ENCODE data around the gene LIPT2. TPM values are rescaled to one million over a fixed set of nuclear protein-coding genes. Genes with fewer than 3 reads are reported as not detected.

LIPT2 gene
- 3.9 and 11.3 TPM in 2 replicates for polyA plus RNA-seq
- polyA minus RNA-seq: 4.5 and 5.1 TPM in 2 replicates

- Histone ChIP-seq H3K9ac (ENCODE audit: low read length) (peak within 1 kb of the TSS; percentile 93), H3K27ac (ENCODE audit: low read length) (peak within 1 kb of the TSS; percentile 87), H3K79me2 (replicated peaks; ENCODE audit: insufficient read depth, low read length) (no peaks in the 10 kb centered on the region), H3F3A (ENCODE audit: insufficient read depth, low read length, poor library complexity, severe bottlenecking) (no peaks in the 10 kb centered on the region), H3K36me3 (ENCODE audit: insufficient read depth, low read length) (no peaks in the 10 kb centered on the region), H3K9me2 (ENCODE audit: insufficient read depth, low read length) (no peaks in the 10 kb centered on the region), H3K9me3 (ENCODE audit: low read length) (no peaks in the 10 kb centered on the region), H2AFZ (ENCODE audit: low read depth, low read length) (peak within 1 kb of the TSS; percentile 83), H4K20me1 (ENCODE audit: insufficient read depth) (no peaks in the 10 kb centered on the region), H3K4me2 (ENCODE audit: low read length) (peak within 1 kb of the TSS; percentile 68), H3K4me3 (ENCODE audit: low read length) (peak within 1 kb of the TSS; percentile 84), H3K27me3 (ENCODE audit: insufficient read depth, low read depth, low read length) (no peaks in the 10 kb centered on the region)
- TF ChIP-seq REST (IDR thresholded peaks at IDR 0.05; ENCODE audit: borderline replicate concordance) (peak; percentile 75), TAF1 (IDR thresholded peaks at IDR 0.05; ENCODE audit: low read depth) (peak; percentile 69), SMC3 (conservative IDR thresholded peaks at IDR 0.05; ENCODE audit: poor library complexity) (no peak), POLR2AphosphoS5 (IDR thresholded peaks at IDR 0.05) (peak; percentile 98), EZH2 (IDR thresholded peaks at IDR 0.05; ENCODE audit: borderline replicate concordance, insufficient read depth, low read length, poor library complexity, severe bottlenecking) (no peak), CTCF (IDR thresholded peaks at IDR 0.05; ENCODE audit: poor library complexity, severe bottlenecking) (peak; percentile 18), MXI1 (conservative IDR thresholded peaks at IDR 0.05; ENCODE audit: poor library complexity, severe bottlenecking) (peak; percentile 92), EP300 (conservative IDR thresholded peaks at IDR 0.05; ENCODE audit: poor library complexity, severe bottlenecking) (peak; percentile 77), RAD21 (conservative IDR thresholded peaks at IDR 0.05) (peak; percentile 24)
Observed at GRCh38 chr11:74492974-74493790, at the start of gene LIPT2. Gene LIPT2, minus strand, starts transcription at chr11:74493724. Its CDS starts 21 bp downstream, at chr11:74493703.

DNA sequence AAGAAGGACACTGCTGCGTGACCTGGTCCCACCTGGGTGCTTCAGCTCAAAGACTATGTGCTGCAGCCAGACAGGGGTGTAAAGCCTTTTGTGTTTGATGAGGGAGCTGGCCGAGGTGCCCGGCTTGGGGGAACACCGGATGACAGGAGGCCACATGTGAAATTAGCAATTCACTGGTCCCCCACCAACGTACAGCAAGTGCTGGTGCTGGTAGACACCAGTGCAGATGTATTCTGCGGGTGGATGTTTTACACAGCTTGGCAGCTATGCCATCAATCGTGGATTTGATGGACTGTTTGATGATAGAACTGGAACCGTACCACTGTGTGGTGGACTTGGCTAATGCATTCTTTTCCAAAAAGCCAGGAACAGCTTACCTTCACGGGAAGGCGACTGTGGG, 47.9 kb upstream of the LIPT2 start:
- no peak overlapping the region for H3K27ac ChIP-seq (ENCODE audit: low read length)
- H3K9ac ChIP-seq (ENCODE audit: low read length): no peak overlapping the region
- peaks cover 3% of the 10 kb centered on the region for H3K9me3 ChIP-seq (ENCODE audit: low read length)
- H2AFZ ChIP-seq (ENCODE audit: low read depth, low read length): no peak overlapping the region
- no peaks in the 10 kb centered on the region for H3K27me3 ChIP-seq (ENCODE audit: insufficient read depth, low read depth, low read length)
- H3K9me2 ChIP-seq (ENCODE audit: insufficient read depth, low read length): no peaks in the 10 kb centered on the region
- H3F3A ChIP-seq (ENCODE audit: insufficient read depth, low read length, poor library complexity, severe bottlenecking): no peaks in the 10 kb centered on the region
- no peak for TF ChIP-seq SMC3 (conservative IDR thresholded peaks at IDR 0.05; ENCODE audit: poor library complexity)
- no peak for TF ChIP-seq REST (IDR thresholded peaks at IDR 0.05; ENCODE audit: borderline replicate concordance)
- no peak for TF ChIP-seq RAD21 (conservative IDR thresholded peaks at IDR 0.05)
- TF ChIP-seq TAF1 (IDR thresholded peaks at IDR 0.05; ENCODE audit: low read depth): no peak
- TF ChIP-seq EP300 (conservative IDR thresholded peaks at IDR 0.05; ENCODE audit: poor library complexity, severe bottlenecking): no peak
- TF ChIP-seq MXI1 (conservative IDR thresholded peaks at IDR 0.05; ENCODE audit: poor library complexity, severe bottlenecking): no peak
- no peak for TF ChIP-seq EZH2 (IDR thresholded peaks at IDR 0.05; ENCODE audit: borderline replicate concordance, insufficient read depth, low read length, poor library complexity, severe bottlenecking)
- TF ChIP-seq POLR2AphosphoS5 (IDR thresholded peaks at IDR 0.05): no peak
- TF ChIP-seq CTCF (IDR thresholded peaks at IDR 0.05; ENCODE audit: poor library complexity, severe bottlenecking): no peak
- no peaks in the 10 kb centered on the region for H3K36me3 ChIP-seq (ENCODE audit: insufficient read depth, low read length)
- H4K20me1 ChIP-seq (ENCODE audit: insufficient read depth): no peaks in the 10 kb centered on the region
- H3K4me2 ChIP-seq (ENCODE audit: low read length): no peak overlapping the region
- H3K79me2 ChIP-seq (replicated peaks; ENCODE audit: insufficient read depth, low read length): no peaks in the 10 kb centered on the region
- no peak overlapping the region for H3K4me3 ChIP-seq (ENCODE audit: low read length)

Data from neural cell (in vitro differentiated cells).